Endothelial cell of umbilical vein (primary cell): ENCODE measurements around the gene TIMM21. TPM values are rescaled to one million over a fixed set of nuclear protein-coding genes. Genes with fewer than 3 reads are reported as not detected.

Experiments used
- BruUV-seq: library from RNA; stranded (reverse); fragments of 400-500 nt; replicated peaks from 2 replicates; lab custom pipeline; 2021; lab: Mats Ljungman, UMichigan
- CTCF ChIA-PET: fragments of 300-600, 350-600 bp; sonication (Branson Sonifier 250); formaldehyde crosslinking; loops from one replicate; lab custom pipeline; 2021; ENCODE audit warnings: antibody characterized with exemption, inconsistent platforms; lab: Charles Lee
- POLR2A ChIA-PET: fragments of 300-600, 350-600 bp; sonication (Branson Sonifier 250); formaldehyde crosslinking; loops from one replicate; lab custom pipeline; 2021; ENCODE audit warnings: antibody characterized with exemption, inconsistent platforms; lab: Charles Lee
- DNase-seq: peaks from one replicate; pipeline ENCODE4 v3.0.0-alpha.2; 2011; ENCODE audit warnings: low read depth, low spot score
- FAIRE-seq: peaks from 2 replicates; lab custom pipeline; 2011; peaks lifted over from hg19 to GRCh38; lab: Jason Lieb, UNC
- H2AFZ ChIP-seq: 2 replicates; pipeline ENCODE4 v1.6.0; 2012; ENCODE audit warnings: low read depth, low read length, control low read depth, inconsistent platforms
- H3K27ac ChIP-seq: 2 replicates; pipeline ENCODE4 v1.5.1; 2011; ENCODE audit warnings: low read depth, mild to moderate bottlenecking, control low read depth, low read length, moderate library complexity; ENCODE audit not compliant: insufficient read depth
- H3K27me3 ChIP-seq, 2 experiments: 2 replicates each; pipeline versions ENCODE4 v1.6.0 to v1.6.1; 2011; ENCODE audit warnings: low read length in 2 of 2, mixed read lengths in 1 of 2; ENCODE audit not compliant: control insufficient read depth in 2 of 2, insufficient read depth in 2 of 2
- H3K36me3 ChIP-seq, 2 experiments: 2 replicates in 1 of 2; 3 replicates in 1 of 2; pipeline ENCODE4 v1.5.1; 2011; ENCODE audit warnings: low read length in 2 of 2, mild to moderate bottlenecking in 1 of 2, moderate library complexity in 1 of 2; ENCODE audit not compliant: control insufficient read depth in 2 of 2, insufficient read depth in 2 of 2; ENCODE audit errors: extremely low read depth in 1 of 2
- H3K4me1 ChIP-seq: 3 replicates; pipeline ENCODE4 v1.5.1; 2011; ENCODE audit warnings: mild to moderate bottlenecking, low read length; ENCODE audit not compliant: control insufficient read depth, insufficient read depth; ENCODE audit errors: extremely low read depth
- H3K4me2 ChIP-seq: 2 replicates; pipeline ENCODE4 v1.6.1; 2011; ENCODE audit warnings: low read length, control low read depth, mixed read lengths; ENCODE audit not compliant: insufficient read depth
- H3K4me3 ChIP-seq, 3 experiments: fragments of 200-600 bp in 1 of 3; sonication (generic), shearing (Covaris generic) in 1 of 3; replicated peaks in 1 of 3; 2 replicates each; pipeline ENCODE4 v1.5.1; 2011 to 2016; ENCODE audit warnings: control low read depth in 3 of 3, low read length in 3 of 3, mild to moderate bottlenecking in 2 of 3, inconsistent platforms in 1 of 3, low read depth in 1 of 3, moderate library complexity in 1 of 3; ENCODE audit not compliant: insufficient read depth in 1 of 3
- H3K79me2 ChIP-seq: 2 replicates; pipeline ENCODE4 v1.6.0; 2012; ENCODE audit warnings: low read length, inconsistent platforms; ENCODE audit not compliant: control insufficient read depth, insufficient read depth
- H3K9ac ChIP-seq: replicated peaks from 2 replicates; pipeline ENCODE3; 2011; ENCODE audit warnings: low read length, control low read depth; ENCODE audit not compliant: insufficient read depth; ENCODE audit errors: extremely low read depth
- H3K9me1 ChIP-seq: replicated peaks from 3 replicates; pipeline ENCODE4 v1.6.0; 2011; ENCODE audit warnings: mild to moderate bottlenecking, low read length; ENCODE audit not compliant: control insufficient read depth, insufficient read depth; ENCODE audit errors: extremely low read depth
- H3K9me3 ChIP-seq: replicated peaks from 2 replicates; pipeline ENCODE4 v1.5.1; 2012; ENCODE audit warnings: low read length, inconsistent platforms; ENCODE audit not compliant: control insufficient read depth, insufficient read depth
- H4K20me1 ChIP-seq: replicated peaks from 2 replicates; pipeline ENCODE3; 2011; ENCODE audit warnings: mild to moderate bottlenecking, low read length; ENCODE audit not compliant: control insufficient read depth, insufficient read depth; ENCODE audit errors: extremely low read depth
- CTCF ChIP-seq, 2 donors: IDR thresholded peaks; 1 replicate in 1 of 2; 2 replicates in 1 of 2; pipeline ENCODE4 v1.5.1; 2011; ENCODE audit warnings: low read length in 2 of 2, mild to moderate bottlenecking in 2 of 2, moderate library complexity in 2 of 2, control low read depth in 1 of 2, inconsistent platforms in 1 of 2, low read depth in 1 of 2; ENCODE audit not compliant: insufficient read depth in 1 of 2; ENCODE audit errors: extremely low read depth in 1 of 2
- FOS ChIP-seq: IDR thresholded peaks from 2 replicates; pipeline ENCODE4 v1.6.1; 2011; ENCODE audit warnings: mild to moderate bottlenecking, low read length, moderate library complexity, borderline replicate concordance; ENCODE audit not compliant: insufficient read depth
- GATA2 ChIP-seq: IDR thresholded peaks from 2 replicates; pipeline ENCODE4 v1.7.0; 2011; ENCODE audit warnings: low read depth, mild to moderate bottlenecking, moderate library complexity, mixed read lengths, low read length; ENCODE audit not compliant: insufficient read length, insufficient read depth
- JUN ChIP-seq: IDR thresholded peaks from 2 replicates; pipeline ENCODE4 v1.6.1; 2011; ENCODE audit warnings: borderline replicate concordance, low read depth; ENCODE audit not compliant: insufficient read length, insufficient read depth
- MAX ChIP-seq: IDR thresholded peaks from 2 replicates; pipeline ENCODE4 v1.6.1; 2011; ENCODE audit not compliant: insufficient read depth, insufficient read length
- MYC ChIP-seq: IDR thresholded peaks from one replicate; pipeline ENCODE4 v1.6.1; 2011; ENCODE audit warnings: mild to moderate bottlenecking, low read depth, low read length
- POLR2A ChIP-seq: IDR thresholded peaks from 2 replicates; pipeline ENCODE4 v1.6.1; 2012; ENCODE audit warnings: low read depth, mild to moderate bottlenecking, control low read depth, low read length
- POLR2AphosphoS5 ChIP-seq: IDR thresholded peaks from 2 replicates; pipeline ENCODE4 v1.6.1; 2012; ENCODE audit warnings: low read depth, mild to moderate bottlenecking, control low read depth, low read length, moderate library complexity; ENCODE audit not compliant: insufficient read depth
- dilution Hi-C: fragments of 300-500 bp; cut with MboI; formaldehyde crosslinking; loops from one replicate; pipeline ENCODE4 v1.15.0; 2019; ENCODE audit warnings: low sequenced_read_pairs; ENCODE audit not compliant: extremely low pct_ligation_motif_present
- intact Hi-C: fragments of 100-400 bp; cut with micrococcal nuclease; formaldehyde crosslinking; loops from one replicate; pipeline ENCODE4 v1.10.0; 2022
- polyA plus RNA-seq, 4 experiments: library from polyadenylated mRNA; depleted of rRNA in 3 of 4; stranded (reverse) in 3 of 4; unstranded in 1 of 4; fragments of >200 nt; gene quantifications; 2 replicates each; pipeline versions ENCODE4 v1.2.1 to v1.2.3, GENCODE V29; 2011 to 2012; ENCODE audit warnings: missing spikeins in 1 of 4
- total RNA-seq: library from RNA; stranded (reverse); gene quantifications from 2 replicates; pipeline ENCODE4 v1.2.3, GENCODE V29; 2021

Gene TIMM21
- total and polyA plus RNA-seq, 2 donors (not counting 3 experiments of a cell fraction or from before 2014, with no cell fraction given): 22.9 to 38.9 TPM

GRCh38 chr18:74148543-74149070, 284 bp downstream of the TIMM21 start:
- TF ChIP-seq POLR2AphosphoS5 (no peak), GATA2 (no peak)
- DNase-seq (no peak), FAIRE-seq (no peak)
- Histone ChIP-seq H3K79me2 (peaks cover 51% of the 10 kb centered on the region), H3K9me1 (no peaks in the 10 kb centered on the region), H3K4me2 (peak overlapping the region; percentile 90), H4K20me1 (no peaks in the 10 kb centered on the region), H3K9me3 (no peaks in the 10 kb centered on the region), H3K27me3 (no peaks in the 10 kb centered on the region), H3K4me1 (peaks cover 17% of the 10 kb centered on the region), H3K9ac (peak overlapping the region; percentile 95), H3K36me3 (no peaks in the 10 kb centered on the region), H3K4me3 (peak overlapping the region; percentile 79 to 95 (median 85)), H3K27ac (peak overlapping the region; percentile 45), H2AFZ (peak overlapping the region; percentile 81)
- dilution Hi-C loops: no loop called here
- intact Hi-C loops: loop anchor here (1.0 to 2.0 kb wide), 2 partner anchors 348 to 448 kb away; partner anchors contain the start of genes CNDP2 and ZNF407
- ChIA-PET CTCF (no interaction called here), POLR2A (no interaction called here)
- BruUV-seq: TSS peak; percentile 79

GRCh38 chr18:74149878-74150277, 1.6 kb downstream of the TIMM21 start:
- peak overlapping the region; percentile 90 for H3K4me2 ChIP-seq
- peak overlapping the region in 1 of 3 experiments; percentile 11 for H3K4me3 ChIP-seq

More at GRCh38 chr18:74149878-74150277, 1.6 kb downstream of the TIMM21 start:
- Histone ChIP-seq H3K27ac (no peak overlapping the region), H3K79me2 (peaks cover 58% of the 10 kb centered on the region), H4K20me1 (no peaks in the 10 kb centered on the region), H3K27me3 (no peaks in the 10 kb centered on the region), H3K4me1 (peaks cover 17% of the 10 kb centered on the region), H3K36me3 (peaks cover 2% of the 10 kb centered on the region in 2 experiments), H3K9ac (no peak overlapping the region), H3K9me1 (no peaks in the 10 kb centered on the region), H2AFZ (no peak overlapping the region), H3K9me3 (no peaks in the 10 kb centered on the region)
- TF ChIP-seq JUN: no peak
- no peak for TF ChIP-seq MAX
- no peak for TF ChIP-seq MYC
- TF ChIP-seq POLR2A: no peak
- no peak for TF ChIP-seq CTCF (IDR thresholded peaks at IDR 0.05; ENCODE audit: extremely low read depth in 1 of 2, insufficient read depth in 1 of 2, low read depth in 1 of 2, low read length in 2 of 2)
- no peak for TF ChIP-seq FOS
- ChIA-PET CTCF (no interaction called here), POLR2A (no interaction called here)
- dilution Hi-C loops: no loop called here
- no peak for DNase-seq
- BruUV-seq: no TSS peak
- intact Hi-C loops: loop anchor here (2.0 kb wide), 1 partner anchor 447 kb away; the partner anchor contains the start of gene ZNF407
- no peak for FAIRE-seq
